DOHH2 (cell line): ENCODE results near the gene IL6.

Experiments
- CTCF ChIP-seq: fragments of 200-600 bp; sonication (generic); IDR thresholded peaks from one replicate; pipeline ENCODE4 v1.5.1; 2014; ENCODE audit warnings: antibody characterized with exemption, mild to moderate bottlenecking, low read depth, low read length; ENCODE audit not compliant: poor library complexity, severe bottlenecking
- EZH2phosphoT487 ChIP-seq: fragments of 200-600 bp; sonication (generic); IDR thresholded peaks from 2 replicates; pipeline ENCODE4 v1.6.1; 2017; ENCODE audit warnings: borderline replicate concordance, mild to moderate bottlenecking, antibody characterized with exemption, low read length, moderate library complexity, mixed read lengths

GRCh38 chr7:22697876-22698606 lies 29.0 kb upstream of the IL6 start:
- TF ChIP-seq CTCF = no peak
- no peak for TF ChIP-seq EZH2phosphoT487
